GM18502 (cell line): Measurements from ENCODE around the gene FYCO1.
A peak's percentile ranks its signal among the peaks of the same experiment; 100 is the strongest.

Experiments used
- ATAC-seq: cut with Tn5 transposase; IDR thresholded peaks from one replicate; pipeline ENCODE4 v1.9.1; 2021; ENCODE audit warnings: mild to moderate bottlenecking; ENCODE audit not compliant: unreplicated experiment, poor library complexity

Gene FYCO1

DNA sequence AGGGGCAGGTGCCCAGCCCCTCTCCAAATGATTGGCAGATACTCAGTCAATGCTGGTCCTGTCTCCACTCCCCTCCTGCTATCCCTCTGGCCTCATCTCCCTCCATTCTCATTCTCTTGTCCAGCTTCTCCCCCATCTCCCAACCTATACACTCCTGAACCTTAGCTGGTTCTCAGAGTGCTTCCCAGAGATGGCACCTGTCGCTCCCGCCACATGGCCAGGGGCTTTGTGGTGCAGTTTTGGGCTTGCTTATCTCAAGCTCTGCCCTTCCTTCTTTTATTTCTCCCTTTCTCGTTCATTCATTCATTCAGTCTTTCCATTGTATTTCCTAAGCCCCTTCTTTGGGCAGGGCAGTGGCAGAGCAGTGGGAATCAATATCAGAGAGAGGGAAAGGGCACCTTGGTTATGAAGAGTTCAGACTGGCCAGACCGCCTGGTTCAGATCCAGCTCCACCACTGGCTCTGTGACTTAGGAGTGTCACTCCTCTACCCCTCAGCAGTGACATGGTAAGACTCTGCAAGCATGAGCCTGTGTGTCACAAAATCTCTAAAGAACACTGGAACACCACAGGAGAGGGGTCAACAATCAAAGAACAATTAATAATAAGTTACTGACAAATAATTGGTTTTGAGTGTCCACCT is 72.6 kb downstream of the FYCO1 start:
- no peak for ATAC-seq

DNA sequence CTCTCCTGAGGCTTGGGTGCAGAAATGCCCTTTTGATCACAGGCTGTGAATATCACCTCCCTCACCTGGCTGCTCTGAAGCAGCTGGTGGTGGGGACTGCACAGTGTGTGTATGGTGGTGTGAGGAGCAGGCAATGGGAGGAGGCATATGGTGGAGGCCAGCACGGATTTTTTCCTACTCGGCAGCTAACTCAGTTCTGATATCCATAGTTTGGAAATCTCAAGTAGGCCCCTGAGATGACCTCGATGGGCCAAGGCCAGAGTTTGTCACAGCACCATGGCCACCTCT is 73.6 kb downstream of the FYCO1 start:
- no peak for ATAC-seq

- ATAC-seq: no peak
These were observed 74.2 kb downstream of the FYCO1 start for GRCh38 chr3:45921158-45922038.

DNA sequence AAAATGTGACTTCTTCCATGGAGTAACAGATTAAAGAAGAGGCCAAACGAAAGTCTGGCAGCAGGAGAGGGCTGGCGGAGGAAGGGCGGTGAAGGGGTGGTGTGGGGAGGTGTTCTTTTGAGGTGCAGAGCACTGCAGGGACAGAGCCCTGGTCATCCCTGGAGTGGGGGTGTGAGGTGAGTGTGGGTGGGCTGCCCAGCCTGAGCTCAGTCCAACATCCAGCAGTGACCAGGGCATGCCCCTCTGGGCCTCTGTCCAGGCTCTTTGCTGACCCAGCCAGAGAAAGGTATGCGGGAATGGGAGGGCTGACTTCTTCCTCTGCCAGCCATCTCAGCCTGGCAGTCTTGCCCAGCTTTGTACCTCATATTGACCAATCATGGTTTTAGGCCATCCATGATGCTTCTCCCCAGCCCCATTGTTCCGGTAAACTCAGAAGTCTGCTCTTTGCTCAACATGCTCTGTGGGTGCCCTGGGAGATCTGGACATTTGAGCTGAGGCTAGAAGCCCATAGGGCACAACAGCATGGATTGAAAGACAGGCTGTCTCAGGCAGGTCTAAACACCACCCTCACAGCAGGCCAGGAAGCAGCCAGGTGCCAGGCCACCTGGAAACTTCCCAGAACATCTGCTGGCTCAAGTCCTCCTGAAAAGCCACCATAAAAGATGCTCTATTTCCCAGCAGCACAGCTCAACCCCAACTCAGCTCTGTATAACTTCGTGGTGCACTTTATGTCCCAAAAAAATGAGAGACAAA is 78.3 kb downstream of the FYCO1 start:
- ATAC-seq: no peak

GRCh38 chr3:45915518-45916231 is 79.9 kb downstream of the FYCO1 start:
- peak; percentile 94 for ATAC-seq

DNA sequence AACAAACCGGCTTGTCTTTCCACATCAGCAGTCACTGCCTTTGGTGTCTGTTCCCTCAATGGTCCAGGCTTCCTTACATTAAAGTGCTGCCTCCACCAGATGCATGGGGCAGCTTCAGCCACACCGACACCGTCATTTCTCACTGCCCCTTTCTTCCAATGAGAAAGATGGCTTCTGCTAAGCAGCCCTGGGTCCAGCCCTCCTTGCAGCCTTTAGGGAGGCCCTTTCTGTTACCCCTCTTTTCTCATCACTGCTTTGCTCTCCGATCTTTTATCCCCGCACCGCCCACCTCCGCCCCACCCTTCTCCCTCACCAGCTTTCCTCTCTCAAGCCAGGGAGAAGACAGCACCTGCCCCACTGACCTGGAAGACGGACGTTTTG is 80.6 kb downstream of the FYCO1 start:
- no peak for ATAC-seq

GRCh38 chr3:45914362-45915058 is 81.1 kb downstream of the FYCO1 start:
- ATAC-seq: no peak

DNA sequence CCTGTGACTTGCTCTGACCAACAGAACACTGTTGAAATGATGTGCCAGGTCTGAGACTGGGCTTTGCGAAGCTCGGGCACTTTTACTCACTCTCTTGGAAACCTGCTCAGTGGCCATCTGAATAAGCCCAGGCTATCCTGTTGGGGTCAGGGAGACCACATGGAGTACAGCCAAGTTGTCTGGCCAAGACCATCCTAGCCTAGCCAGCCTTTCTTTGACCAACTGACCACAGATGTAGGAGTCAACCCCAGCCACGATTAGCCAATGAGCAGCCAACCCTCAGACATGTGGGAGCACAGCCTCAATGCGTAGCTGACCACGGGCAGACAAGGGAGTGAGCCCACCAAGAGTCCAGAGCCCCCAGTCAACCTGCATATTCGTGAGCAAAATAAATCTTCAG is 83.2 kb downstream of the FYCO1 start:
- ATAC-seq: no peak

DNA sequence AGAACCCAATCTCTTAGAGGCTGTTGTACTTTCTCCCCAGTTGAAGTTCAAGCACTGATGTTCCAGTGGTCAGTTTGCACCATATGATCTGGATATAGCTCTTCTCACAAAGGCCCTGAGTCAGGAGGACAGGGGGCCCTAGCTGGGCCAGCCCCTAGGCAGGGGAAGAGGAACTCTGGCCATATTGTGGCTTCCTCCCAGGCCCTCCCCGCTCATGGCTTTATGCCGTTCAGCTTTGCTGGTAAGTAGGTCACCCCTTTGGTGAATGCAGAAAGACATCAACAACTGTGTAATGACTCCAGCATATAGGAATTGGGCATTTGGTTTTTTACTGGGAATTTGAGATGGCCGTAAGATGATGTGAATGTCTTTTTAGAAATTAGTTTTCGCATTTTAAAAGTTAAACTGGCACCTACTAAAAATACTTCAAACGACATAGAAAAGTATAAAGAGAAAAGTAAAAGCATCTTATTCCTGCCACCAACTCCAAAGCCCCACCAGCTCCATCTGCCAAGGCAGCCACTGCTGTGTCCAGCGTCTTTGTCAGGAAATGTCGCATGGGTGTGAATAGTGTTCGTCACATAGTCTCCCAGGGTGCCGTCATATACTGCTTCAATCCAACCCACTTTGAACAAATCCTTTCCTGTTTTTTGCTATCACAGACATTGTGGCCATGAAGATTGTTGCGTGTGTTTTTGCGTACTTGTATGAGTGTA is 84.0 kb downstream of the FYCO1 start:
- no peak for ATAC-seq

DNA sequence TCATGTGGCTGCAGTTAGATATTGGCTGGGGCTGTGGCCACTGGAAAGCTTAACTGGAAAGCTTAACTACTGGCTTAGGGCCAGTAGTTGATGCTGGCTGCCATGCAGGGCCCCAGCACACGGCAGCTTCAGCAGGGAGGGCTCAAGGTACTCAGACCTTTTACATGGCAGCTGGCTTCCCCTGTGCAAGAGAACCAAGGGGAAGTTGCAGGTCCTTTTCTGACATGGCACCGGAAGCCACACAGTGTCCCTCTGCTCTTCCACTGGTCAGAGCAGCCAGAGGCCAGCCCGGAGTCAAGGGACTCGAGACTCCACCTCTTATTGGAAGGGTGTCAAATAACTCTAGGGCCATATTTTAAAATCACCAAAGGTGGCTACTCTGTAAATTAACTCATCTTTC is 84.7 kb downstream of the FYCO1 start:
- ATAC-seq: no peak

- no peak for ATAC-seq
These were observed 86.1 kb downstream of the FYCO1 start for GRCh38 chr3:45909542-45909941.

DNA sequence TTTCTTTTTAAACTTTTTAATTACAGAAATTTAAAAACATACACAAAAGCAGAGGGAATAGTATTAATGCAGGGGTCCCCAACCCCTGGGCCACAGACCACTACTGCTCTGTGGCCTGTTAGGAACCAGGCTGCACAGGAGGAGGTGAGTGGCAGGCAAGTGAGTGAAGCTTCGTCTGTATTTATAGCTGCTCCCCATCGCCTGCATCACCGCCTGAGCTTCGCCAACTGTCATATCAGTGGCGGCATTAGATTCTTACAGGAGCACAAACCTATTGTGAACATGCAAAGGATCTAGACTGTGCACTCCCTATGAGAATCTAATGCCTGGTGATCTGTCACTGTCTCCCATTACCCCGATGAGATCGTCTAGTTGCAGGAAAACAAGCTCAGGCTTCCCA is 86.9 kb downstream of the FYCO1 start:
- no peak for ATAC-seq

DNA sequence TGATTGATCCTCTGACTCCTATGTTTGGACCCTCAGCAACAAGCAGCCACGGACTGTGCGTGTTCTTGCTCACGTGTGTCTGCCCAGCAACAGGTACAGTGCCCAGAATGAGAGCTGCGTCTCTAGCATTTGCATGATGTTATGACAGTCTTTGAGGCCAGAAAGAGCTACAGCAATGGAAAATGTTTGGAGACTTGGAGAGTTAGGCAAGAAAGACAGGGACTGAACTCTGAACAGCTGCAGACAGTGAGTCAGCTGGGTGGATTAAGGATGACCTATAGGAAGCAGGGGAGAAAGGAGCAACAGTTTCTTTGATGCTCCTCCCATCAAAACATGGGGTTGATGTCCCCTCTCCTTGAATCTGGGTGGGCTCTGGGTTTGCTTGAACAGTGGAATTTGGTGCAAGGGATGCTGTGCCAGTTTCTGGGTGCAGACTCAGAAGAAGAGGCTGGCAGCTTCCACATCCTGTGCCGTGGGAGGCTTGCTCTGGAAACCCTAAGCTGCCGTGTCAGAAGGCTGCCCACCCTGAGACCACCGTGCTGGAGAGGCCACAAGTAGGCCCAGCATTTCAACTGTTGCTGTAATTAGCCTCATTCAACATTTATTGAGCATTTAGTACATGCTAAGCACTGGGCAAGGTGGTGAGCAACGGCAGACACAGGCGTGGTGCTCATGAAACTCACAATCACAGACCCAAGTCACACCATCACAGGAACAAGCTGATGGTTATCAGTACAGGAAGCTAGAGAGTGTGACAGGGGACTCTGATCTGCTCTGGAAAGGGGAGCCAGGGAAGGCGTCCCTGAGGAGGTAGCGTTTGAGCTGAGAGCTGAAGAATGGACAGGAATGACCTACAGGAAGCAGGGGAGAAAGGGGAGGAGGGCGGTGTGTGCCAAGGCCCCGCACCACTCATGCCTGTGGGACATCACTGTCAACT is 87.6 kb downstream of the FYCO1 start:
- no peak for ATAC-seq

DNA sequence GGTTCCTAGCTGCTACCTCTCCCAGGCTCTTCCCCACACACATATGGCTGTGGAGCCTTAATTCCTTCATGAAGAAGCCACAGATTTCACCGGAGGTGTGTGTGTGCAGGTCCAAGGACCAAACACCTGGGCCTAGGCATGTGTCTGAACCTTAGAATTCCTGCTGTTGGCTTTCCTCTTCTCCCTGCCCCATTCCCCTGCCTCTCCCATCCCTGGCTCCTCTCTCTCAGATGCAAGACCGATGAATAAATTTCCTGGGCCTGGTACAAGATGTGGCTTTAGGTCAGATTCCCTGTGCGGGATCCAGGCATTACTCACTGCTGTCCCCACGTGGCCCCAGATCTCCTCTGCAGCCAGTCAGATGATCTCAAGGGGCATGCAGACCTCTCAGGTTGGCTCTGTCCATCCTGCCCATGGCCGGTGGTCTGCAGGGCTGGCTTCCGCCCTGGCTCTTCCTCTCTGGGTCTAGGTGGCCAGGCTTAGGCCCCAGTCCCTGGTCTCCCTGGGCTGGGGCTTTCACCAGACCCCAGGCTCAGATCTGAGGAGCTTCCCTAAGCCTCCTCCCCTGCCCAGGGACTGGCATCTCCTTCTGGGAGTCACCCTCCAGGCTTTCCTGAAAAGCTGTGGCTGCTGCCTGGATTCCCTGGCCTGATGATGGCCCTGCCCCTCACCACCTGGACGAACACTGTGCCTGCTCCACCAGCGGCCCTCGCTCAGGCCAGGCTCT is 88.8 kb downstream of the FYCO1 start:
- ATAC-seq: no peak

DNA sequence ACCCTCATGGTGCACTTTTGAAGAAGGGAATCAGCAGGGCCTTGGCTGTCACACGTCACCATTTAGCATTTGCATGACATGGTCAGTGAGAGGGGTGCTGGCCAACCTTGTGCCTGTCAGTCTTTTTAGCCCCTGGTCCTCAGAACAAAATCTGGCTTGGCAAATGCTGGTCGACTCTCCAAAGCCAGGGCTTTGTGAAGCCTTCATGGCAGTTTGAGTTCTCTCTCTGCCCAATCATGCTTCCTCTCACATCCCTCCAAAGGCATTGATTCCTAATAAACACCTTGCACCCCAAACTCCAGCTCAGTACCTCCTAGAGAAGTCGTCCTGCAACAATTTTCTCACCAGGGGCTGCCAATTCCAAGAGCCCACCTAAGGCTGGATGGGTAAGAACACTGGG is 89.9 kb downstream of the FYCO1 start:
- ATAC-seq: no peak

DNA sequence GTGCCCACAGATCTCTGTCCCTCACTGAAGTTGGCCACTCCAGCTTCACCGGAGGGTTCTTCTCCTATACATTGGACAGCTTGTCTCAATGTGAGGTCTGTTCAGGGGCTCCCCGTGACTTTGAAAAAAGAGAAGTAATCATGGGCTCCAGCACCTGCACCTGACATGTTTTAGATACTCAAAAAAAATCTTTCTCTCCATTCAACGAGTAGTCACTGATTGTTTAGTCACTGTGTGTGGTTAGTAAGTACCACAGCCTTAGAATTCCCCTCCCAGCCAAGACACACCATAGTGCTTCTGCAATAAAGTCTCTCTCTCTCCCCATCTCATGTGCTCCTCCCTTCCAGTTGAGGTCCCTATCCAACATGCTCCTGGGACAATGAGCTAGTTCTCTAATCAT is 90.7 kb downstream of the FYCO1 start:
- ATAC-seq: peak; percentile 47

DNA sequence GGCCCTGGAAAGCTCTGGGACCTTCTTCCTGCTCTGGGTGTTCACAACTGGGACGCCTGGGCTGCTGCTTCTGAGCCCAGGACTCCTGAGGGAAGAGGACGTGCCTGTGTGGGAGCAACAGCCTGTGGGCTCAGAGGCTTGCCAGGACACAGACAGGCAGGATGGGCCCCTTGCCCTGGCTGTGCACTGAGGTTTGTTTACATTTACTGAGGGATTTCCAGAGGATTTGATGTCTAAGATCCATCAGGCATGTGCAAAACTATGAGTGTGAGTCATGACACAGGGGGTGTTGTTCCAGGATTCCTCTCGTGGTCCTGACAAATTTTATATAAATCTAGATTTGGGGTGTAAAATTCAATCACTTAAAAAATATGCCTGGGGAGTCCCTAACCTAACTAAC is 98.7 kb downstream of the FYCO1 start:
- ATAC-seq: no peak
